ENCODE results near the gene CLVS2. TPM values are rescaled to one million over a fixed set of nuclear protein-coding genes. Genes with fewer than 3 reads are reported as not detected.

The CLVS2 gene
- total and polyA plus RNA-seq, 2 donors from 2014 or later, result not detected

- Histone ChIP-seq H3K9me3 (ENCODE audit: control insufficient read depth in 2 of 3, insufficient read depth in 1 of 3, low read length in 3 of 3) (no peaks in the 10 kb centered on the region), H3K36me3 (ENCODE audit: control insufficient read depth in 2 of 3, insufficient read depth in 3 of 3, low read length in 3 of 3) (no peaks in the 10 kb centered on the region), H3K27ac (ENCODE audit: low read depth in 2 of 2, low read length in 2 of 2) (no peak overlapping the region), H3K27me3 (ENCODE audit: control insufficient read depth, insufficient read depth, low read length) (no peaks in the 10 kb centered on the region), H3K4me3 (ENCODE audit: low read length in 3 of 3) (no peak overlapping the region), H3K9ac (ENCODE audit: low read length in 3 of 3) (no peak overlapping the region), H3K4me1 (ENCODE audit: control insufficient read depth in 2 of 3, insufficient read depth in 2 of 3, low read depth in 1 of 3, low read length in 3 of 3) (no peaks in the 10 kb centered on the region)
- intact Hi-C loops (cut with DNase I), result no loop called here
- FAIRE-seq, result no peak
- TF ChIP-seq CTCF (IDR thresholded peaks at IDR 0.05; ENCODE audit: borderline replicate concordance, extremely low read depth, insufficient read depth), result no peak
- peak in 1 of 5 donors; percentile 32 for DNase-seq
These were observed 39.7 kb upstream of the CLVS2 start for GRCh38 chr6:122956376-122956775.

GRCh38 chr6:122962000-122962624 lies 33.9 kb upstream of the CLVS2 start:
- no peak for TF ChIP-seq CTCF (IDR thresholded peaks at IDR 0.05; ENCODE audit: borderline replicate concordance, extremely low read depth, insufficient read depth)
- H3K27ac ChIP-seq (ENCODE audit: low read depth in 2 of 2, low read length in 2 of 2), result no peak overlapping the region
- H3K4me1 ChIP-seq (ENCODE audit: control insufficient read depth in 2 of 3, insufficient read depth in 2 of 3, low read depth in 1 of 3, low read length in 3 of 3), result no peaks in the 10 kb centered on the region

DNA sequence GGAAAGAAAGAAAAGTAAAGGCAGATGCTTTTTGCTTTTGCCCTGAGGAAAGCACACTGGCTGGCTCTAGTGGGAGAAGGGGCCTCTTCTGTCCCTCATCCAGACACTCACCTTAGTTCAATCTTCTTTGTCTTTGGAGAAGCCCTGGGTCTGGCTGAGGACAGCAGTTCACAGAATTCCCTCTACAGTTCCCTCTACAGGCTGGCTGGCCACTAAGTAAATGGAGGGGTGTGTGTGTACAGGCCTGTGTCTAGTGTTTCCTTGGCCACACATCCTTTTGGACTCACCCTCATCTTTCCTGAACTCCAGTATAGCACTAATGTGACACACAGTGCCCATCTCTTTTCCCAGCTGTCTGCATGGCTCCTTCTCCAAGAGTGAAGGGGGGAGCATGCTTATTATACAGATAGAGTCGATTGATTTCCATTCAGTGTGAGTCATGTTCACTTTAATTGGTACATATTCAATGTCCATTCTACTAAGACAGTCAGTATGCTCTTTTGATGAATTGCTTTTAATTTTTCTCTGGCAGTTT lies 26.0 kb upstream of the CLVS2 start:
- DNase-seq, result no peak
- no peaks in the 10 kb centered on the region for H3K36me3 ChIP-seq (ENCODE audit: control insufficient read depth in 2 of 3, insufficient read depth in 3 of 3, low read length in 3 of 3)
- intact Hi-C loops (cut with DNase I), result no loop called here

More at GRCh38 chr6:122962000-122962624, 33.9 kb upstream of the CLVS2 start:
- intact Hi-C loops (cut with DNase I), result no loop called here
- H3K9ac ChIP-seq (ENCODE audit: low read length in 3 of 3), result no peak overlapping the region
- FAIRE-seq (no peak), DNase-seq (no peak)
- H3K9me3 ChIP-seq (ENCODE audit: control insufficient read depth in 2 of 3, insufficient read depth in 1 of 3, low read length in 3 of 3), result peaks cover 0 to 5% (median 0%) of the 10 kb centered on the region in 3 donors
- no peaks in the 10 kb centered on the region for H3K36me3 ChIP-seq (ENCODE audit: control insufficient read depth in 2 of 3, insufficient read depth in 3 of 3, low read length in 3 of 3)
- H3K4me3 ChIP-seq (ENCODE audit: low read length in 3 of 3), result no peak overlapping the region
- no peaks in the 10 kb centered on the region for H3K27me3 ChIP-seq (ENCODE audit: control insufficient read depth, insufficient read depth, low read length)

More for the DNA sequence above, 26.0 kb upstream of the CLVS2 start:
- H3K27ac ChIP-seq (ENCODE audit: low read depth in 2 of 2, low read length in 2 of 2), result no peak overlapping the region
- no peaks in the 10 kb centered on the region for H3K9me3 ChIP-seq (ENCODE audit: control insufficient read depth in 2 of 3, insufficient read depth in 1 of 3, low read length in 3 of 3)
- no peak overlapping the region for H3K9ac ChIP-seq (ENCODE audit: low read length in 3 of 3)
- H3K4me1 ChIP-seq (ENCODE audit: control insufficient read depth in 2 of 3, insufficient read depth in 2 of 3, low read depth in 1 of 3, low read length in 3 of 3), result no peaks in the 10 kb centered on the region
- no peak overlapping the region for H3K4me3 ChIP-seq (ENCODE audit: low read length in 3 of 3)
- no peak for TF ChIP-seq CTCF (IDR thresholded peaks at IDR 0.05; ENCODE audit: borderline replicate concordance, extremely low read depth, insufficient read depth)
- no peak for FAIRE-seq
- H3K27me3 ChIP-seq (ENCODE audit: control insufficient read depth, insufficient read depth, low read length), result no peaks in the 10 kb centered on the region
